ENCODE results near the gene TESPA1.
A peak's percentile ranks its signal among the peaks of the same experiment; 100 is the strongest.

The TESPA1 gene

GRCh38 chr12:54983536-54984101, 943 bp downstream of the TESPA1 start:
- no peak for DNase-seq

GRCh38 chr12:54981796-54982195, 2.8 kb downstream of the TESPA1 start:
- no peak for DNase-seq

- DNase-seq: no peak
These were observed 4.2 kb downstream of the TESPA1 start for GRCh38 chr12:54980341-54980740.

- no peak for DNase-seq
These were observed 6.7 kb downstream of the TESPA1 start for GRCh38 chr12:54977857-54978256.

GRCh38 chr12:54977155-54977554, 7.4 kb downstream of the TESPA1 start:
- DNase-seq: no peak

GRCh38 chr12:54975875-54976274, 8.7 kb downstream of the TESPA1 start:
- no peak for DNase-seq

GRCh38 chr12:54975272-54975671, 9.3 kb downstream of the TESPA1 start:
- no peak for DNase-seq

GRCh38 chr12:54974279-54974678, 10.3 kb downstream of the TESPA1 start:
- no peak for DNase-seq

GRCh38 chr12:54973556-54973955, 11.0 kb downstream of the TESPA1 start:
- DNase-seq: no peak

GRCh38 chr12:54970741-54971140, 13.8 kb downstream of the TESPA1 start:
- DNase-seq: no peak

- DNase-seq: no peak
These were observed 16.3 kb downstream of the TESPA1 start for GRCh38 chr12:54968181-54968730.

- DNase-seq: no peak
These were observed 17.1 kb downstream of the TESPA1 start for GRCh38 chr12:54967461-54967860.

GRCh38 chr12:54961190-54961589, 23.4 kb downstream of the TESPA1 start:
- no peak for DNase-seq

- peak; percentile 29 to 45 for DNase-seq
These were observed 25.1 kb downstream of the TESPA1 start for GRCh38 chr12:54959291-54960018.

GRCh38 chr12:54958048-54958658, 26.4 kb downstream of the TESPA1 start:
- DNase-seq: peak; percentile 47 to 84

GRCh38 chr12:54956818-54957641, 27.5 kb downstream of the TESPA1 start:
- DNase-seq: peak; percentile 33 to 51

- no peak for DNase-seq
These were observed 28.2 kb downstream of the TESPA1 start for GRCh38 chr12:54956322-54956721.

- DNase-seq: peak; percentile 44 to 47
These were observed 29.8 kb downstream of the TESPA1 start for GRCh38 chr12:54954801-54955200.

GRCh38 chr12:54954228-54954627, 30.3 kb downstream of the TESPA1 start:
- no peak for DNase-seq

GRCh38 chr12:54950071-54950727, 34.4 kb downstream of the TESPA1 start:
- DNase-seq: no peak

GRCh38 chr12:54949073-54949711, 35.4 kb downstream of the TESPA1 start:
- DNase-seq: no peak

GRCh38 chr12:54948171-54948570, 36.4 kb downstream of the TESPA1 start:
- no peak for DNase-seq

Data from inflammatory macrophage treated with lipopolysaccharide for 1 hour (primary cell).